HCT116 (cell line): ENCODE results near the gene CNOT10. TPM values are rescaled to one million over a fixed set of nuclear protein-coding genes. Genes with fewer than 3 reads are reported as not detected.

Experiments used
- ATAC-seq: fragments of 200-7000 bp; cut with Tn5 transposase; 2 replicates; pipeline ENCODE4 v1.9.1; 2020; ENCODE audit warnings: mild to moderate bottlenecking, moderate library complexity
- BruUV-seq: library from RNA; stranded (reverse); fragments of 400-500 nt; replicated peaks from 2 replicates; lab custom pipeline; 2021; lab: Mats Ljungman, UMichigan
- CTCF ChIA-PET: fragments of 300-600 bp; sonication (Branson Sonifier 250); formaldehyde crosslinking; loops from one replicate; lab custom pipeline; 2021; ENCODE audit warnings: antibody characterized with exemption; lab: Charles Lee
- POLR2A ChIA-PET: fragments of 300-600, 350-600 bp; sonication (Branson Sonifier 250); formaldehyde crosslinking; loops from one replicate; lab custom pipeline; 2021; ENCODE audit warnings: antibody characterized with exemption; lab: Charles Lee
- RAD21 ChIA-PET, 2 experiments: fragments of 300-600 bp; sonication (Branson Sonifier 250); formaldehyde crosslinking; loops; one replicate each; lab custom pipeline; 2023; ENCODE audit warnings: low total read pairs in 2 of 2; ENCODE audit not compliant: uncharacterized antibody in 2 of 2, unreplicated experiment in 2 of 2, low non-redundant PET in 1 of 2; lab: Charles Lee
- DNase-seq: peaks from one replicate; pipeline ENCODE4 v3.0.0-alpha.2; 2010; ENCODE audit warnings: low read depth, low spot score
- H2AFZ ChIP-seq: fragments of 200-600 bp; shearing (Covaris generic), sonication (generic); 2 replicates; pipeline ENCODE4 v1.6.1; 2017; ENCODE audit warnings: low read depth, mixed run types, mixed read lengths, antibody characterized with exemption, low read length; ENCODE audit not compliant: poor library complexity, severe bottlenecking
- H3K27ac ChIP-seq: 2 replicates; pipeline ENCODE4 v1.5.1; 2012; ENCODE audit warnings: low read depth, low read length
- H3K27me3 ChIP-seq: fragments of 200-600 bp; sonication (generic); 2 replicates; pipeline ENCODE4 v1.6.1; 2016; ENCODE audit warnings: mixed run types, low read length, mixed read lengths; ENCODE audit not compliant: insufficient read depth
- H3K36me3 ChIP-seq, 2 experiments: fragments of 200-500 bp in 1 of 2; fragments of 200-600 bp in 1 of 2; sonication (Bioruptor generic) in 1 of 2; sonication (generic) in 1 of 2; 2 replicates each; pipeline versions ENCODE4 v1.5.1 to v1.6.1; 2014 to 2016; ENCODE audit warnings: low read length in 2 of 2, inconsistent platforms in 1 of 2, mixed read lengths in 1 of 2, mixed run types in 1 of 2; ENCODE audit not compliant: insufficient read depth in 2 of 2, control insufficient read depth in 1 of 2
- H3K4me1 ChIP-seq, 2 experiments: fragments of 200-600 bp in 1 of 2; sonication (generic) in 1 of 2; 2 replicates each; pipeline versions ENCODE4 v1.5.1 to v1.6.1; 2012 to 2017; ENCODE audit warnings: low read length in 2 of 2, inconsistent platforms in 1 of 2, mild to moderate bottlenecking in 1 of 2, mixed read lengths in 1 of 2, mixed run types in 1 of 2, moderate library complexity in 1 of 2; ENCODE audit not compliant: insufficient read depth in 2 of 2, control insufficient read depth in 1 of 2
- H3K4me2 ChIP-seq: fragments of 200-600 bp; sonication (generic); 2 replicates; pipeline ENCODE4 v1.6.1; 2017; ENCODE audit warnings: mixed run types, low read length, mixed read lengths
- H3K4me3 ChIP-seq, 2 experiments: fragments of 200-600 bp in 1 of 2; sonication (generic) in 1 of 2; replicated peaks in 1 of 2; 2 replicates each; pipeline ENCODE4 v1.5.1; 2011 to 2016; ENCODE audit warnings: low read length in 2 of 2, control low read depth in 1 of 2, low read depth in 1 of 2, mild to moderate bottlenecking in 1 of 2, mixed read lengths in 1 of 2, mixed run types in 1 of 2
- H3K79me2 ChIP-seq: fragments of 200-600 bp; sonication (generic); 2 replicates; pipeline ENCODE4 v1.6.1; 2017; ENCODE audit warnings: mild to moderate bottlenecking, mixed run types, low read length, moderate library complexity, mixed read lengths; ENCODE audit not compliant: insufficient read depth
- H3K9ac ChIP-seq: fragments of 200-600 bp; sonication (generic); 2 replicates; pipeline ENCODE4 v1.6.1; 2016; ENCODE audit warnings: low read length, mixed read lengths
- H3K9me2 ChIP-seq: fragments of 200-600 bp; sonication (generic), shearing (Covaris generic); 2 replicates; pipeline ENCODE4 v1.6.1; 2017; ENCODE audit warnings: mixed run types, mild to moderate bottlenecking, moderate library complexity; ENCODE audit not compliant: insufficient read depth
- H3K9me3 ChIP-seq, 2 experiments: fragments of 200-500 bp in 1 of 2; fragments of 200-600 bp in 1 of 2; sonication (Bioruptor generic) in 1 of 2; sonication (generic) in 1 of 2; 2 replicates each; pipeline ENCODE4 v1.6.1; 2014 to 2017; ENCODE audit warnings: low read length in 2 of 2, mixed read lengths in 2 of 2, inconsistent platforms in 1 of 2, low read depth in 1 of 2, mild to moderate bottlenecking in 1 of 2, mixed run types in 1 of 2, moderate library complexity in 1 of 2; ENCODE audit not compliant: control insufficient read depth in 1 of 2, insufficient read depth in 1 of 2
- H4K20me1 ChIP-seq: fragments of 200-600 bp; sonication (generic), shearing (Covaris generic); 2 replicates; pipeline ENCODE4 v1.6.1; 2017; ENCODE audit warnings: mixed run types, mild to moderate bottlenecking, moderate library complexity; ENCODE audit not compliant: insufficient read depth
- CBX3 ChIP-seq: IDR thresholded peaks from 2 replicates; pipeline ENCODE4 v1.6.1; 2012; ENCODE audit warnings: low read depth
- EGR1 ChIP-seq: IDR thresholded peaks from 2 replicates; pipeline ENCODE4 v1.6.1; 2012; ENCODE audit warnings: low read depth
- EZH2phosphoT487 ChIP-seq: fragments of 200-600 bp; IDR thresholded peaks from 2 replicates; pipeline ENCODE4 v1.6.1; 2018; ENCODE audit warnings: antibody characterized with exemption, borderline replicate concordance
- JUND ChIP-seq: IDR thresholded peaks from 2 replicates; pipeline ENCODE4 v1.6.1; 2012
- POLR2A ChIP-seq: IDR thresholded peaks from 2 replicates; pipeline ENCODE4 v1.7.0; 2011; ENCODE audit warnings: borderline replicate concordance; ENCODE audit not compliant: insufficient read depth, insufficient read length; ENCODE audit errors: extremely low read depth
- POLR2AphosphoS5 ChIP-seq: IDR thresholded peaks from 2 replicates; pipeline ENCODE4 v1.6.1; 2011; ENCODE audit warnings: mild to moderate bottlenecking, low read depth, low read length, moderate library complexity
- RAD21 ChIP-seq: IDR thresholded peaks from 2 replicates; pipeline ENCODE4 v1.6.1; 2012; ENCODE audit warnings: low read depth, mild to moderate bottlenecking
- REST ChIP-seq: IDR thresholded peaks from 2 replicates; pipeline ENCODE4 v1.6.1; 2012; ENCODE audit warnings: low read depth
- SIN3A ChIP-seq: IDR thresholded peaks from 2 replicates; pipeline ENCODE4 v1.6.1; 2012; ENCODE audit warnings: low read depth
- SRF ChIP-seq: IDR thresholded peaks from 2 replicates; pipeline ENCODE4 v1.6.1; 2012; ENCODE audit warnings: low read depth
- TCF7L2 ChIP-seq: IDR thresholded peaks from 2 replicates; pipeline ENCODE4 v1.7.0; 2011; ENCODE audit warnings: borderline replicate concordance, inconsistent platforms; ENCODE audit not compliant: insufficient read depth, insufficient read length; ENCODE audit errors: extremely low read depth
- intact Hi-C: fragments of 100-400 bp; cut with micrococcal nuclease; formaldehyde crosslinking; loops from 2 replicates; pipeline ENCODE4 v1.10.0; 2022
- total RNA-seq: library from RNA; stranded (reverse); gene quantifications from one replicate; pipeline ENCODE4 v1.2.1, GENCODE V29; 2021; ENCODE audit not compliant: unreplicated experiment
- TF ChIP-seq, protein P1 (sequence below): IDR thresholded peaks from 2 replicates; pipeline ENCODE4 v1.6.1; 2012

Gene CNOT10
- total RNA-seq, 1 experiment from 2014 or later = 47.4 TPM

GRCh38 chr3:32817558-32818228 lies 132.7 kb downstream of the CNOT10 start, which contains the start of gene TRIM71:
Gene TRIM71, plus strand, starts transcription at chr3:32817997. Its CDS starts 84 bp downstream, at chr3:32818081.
- H3K4me2 ChIP-seq = no peak within 1 kb of the TSS
- H3K4me1 ChIP-seq = no peaks in the 10 kb centered on the region
- DNase-seq = no peak
- TF ChIP-seq JUND = no peak
- TF ChIP-seq POLR2A = no peak
- no peak for TF ChIP-seq POLR2AphosphoS5
- no peak for TF ChIP-seq CBX3
- no peak for TF ChIP-seq SRF
- no peak for TF ChIP-seq SIN3A
- TF ChIP-seq EGR1 = no peak
- TF ChIP-seq REST = no peak
- no peak for TF ChIP-seq RAD21
- TF ChIP-seq TCF7L2 = no peak
- TF ChIP-seq, protein P1, sequence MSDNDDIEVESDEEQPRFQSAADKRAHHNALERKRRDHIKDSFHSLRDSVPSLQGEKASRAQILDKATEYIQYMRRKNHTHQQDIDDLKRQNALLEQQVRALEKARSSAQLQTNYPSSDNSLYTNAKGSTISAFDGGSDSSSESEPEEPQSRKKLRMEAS = no peak
- TF ChIP-seq EZH2phosphoT487 = no peak
- no peaks in the 10 kb centered on the region for H3K27me3 ChIP-seq
- no peaks in the 10 kb centered on the region for H3K36me3 ChIP-seq
- ChIA-PET RAD21 (no interaction called here), CTCF (no interaction called here), POLR2A (no interaction called here)
- H4K20me1 ChIP-seq = no peaks in the 10 kb centered on the region
- H3K27ac ChIP-seq = no peak within 1 kb of the TSS
- intact Hi-C loops = no loop called here
- no peaks in the 10 kb centered on the region for H3K79me2 ChIP-seq
- H3K9me3 ChIP-seq = no peaks in the 10 kb centered on the region
- ATAC-seq = no peak
- H3K4me3 ChIP-seq = no peak within 1 kb of the TSS
- H3K9me2 ChIP-seq = no peaks in the 10 kb centered on the region
- no TSS peak for BruUV-seq
- H2AFZ ChIP-seq = no peak within 1 kb of the TSS
- no peak within 1 kb of the TSS for H3K9ac ChIP-seq
